GM20000 (cell line): Measurements from ENCODE around the gene INPP5A.

Source experiments
- DNase-seq: peaks from one replicate; pipeline ENCODE4 v3.0.0; 2012; ENCODE audit warnings: low spot score
- TF ChIP-seq, protein P1 (sequence below): IDR thresholded peaks from 2 replicates; pipeline ENCODE4 v1.5.1; 2012; ENCODE audit warnings: mild to moderate bottlenecking, control low read depth; ENCODE audit errors: extremely low read depth, missing control alignments

The INPP5A gene

DNA sequence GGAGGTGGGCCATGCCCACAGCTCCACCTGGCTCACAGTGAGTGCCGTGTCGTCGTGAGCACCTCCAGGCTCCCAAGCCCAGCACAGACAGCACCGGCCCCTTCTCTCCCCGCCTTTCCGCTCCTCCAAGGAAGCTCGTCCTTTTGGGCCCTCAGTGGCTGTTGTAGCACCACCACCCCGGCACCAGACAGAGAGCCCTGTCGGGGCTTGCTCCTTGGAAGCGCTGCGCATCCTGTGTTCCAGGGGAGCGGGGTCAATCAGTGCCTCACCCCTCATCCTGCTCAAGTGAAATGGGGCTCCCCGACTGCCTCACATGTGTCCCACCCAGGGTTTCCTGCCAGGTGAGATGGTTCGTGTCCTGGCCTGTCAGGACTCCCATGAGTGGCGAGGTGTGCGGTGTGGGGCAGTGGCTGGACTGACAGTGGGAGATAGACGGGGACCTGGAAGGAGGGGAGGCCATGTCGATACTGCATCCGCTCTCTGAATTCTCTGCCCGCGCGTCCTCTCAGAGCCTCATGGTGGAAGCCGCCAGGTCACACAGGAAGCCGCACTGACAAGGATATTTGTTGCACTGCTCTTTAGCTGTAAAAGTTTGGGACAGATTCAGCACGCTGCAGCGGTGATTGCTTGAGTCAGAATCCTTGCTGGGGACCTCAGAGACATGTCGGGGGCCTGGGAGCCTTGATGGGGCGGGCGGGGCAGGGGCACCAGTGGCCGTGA lies 107.1 kb downstream of the INPP5A start:
- TF ChIP-seq, protein P1, sequence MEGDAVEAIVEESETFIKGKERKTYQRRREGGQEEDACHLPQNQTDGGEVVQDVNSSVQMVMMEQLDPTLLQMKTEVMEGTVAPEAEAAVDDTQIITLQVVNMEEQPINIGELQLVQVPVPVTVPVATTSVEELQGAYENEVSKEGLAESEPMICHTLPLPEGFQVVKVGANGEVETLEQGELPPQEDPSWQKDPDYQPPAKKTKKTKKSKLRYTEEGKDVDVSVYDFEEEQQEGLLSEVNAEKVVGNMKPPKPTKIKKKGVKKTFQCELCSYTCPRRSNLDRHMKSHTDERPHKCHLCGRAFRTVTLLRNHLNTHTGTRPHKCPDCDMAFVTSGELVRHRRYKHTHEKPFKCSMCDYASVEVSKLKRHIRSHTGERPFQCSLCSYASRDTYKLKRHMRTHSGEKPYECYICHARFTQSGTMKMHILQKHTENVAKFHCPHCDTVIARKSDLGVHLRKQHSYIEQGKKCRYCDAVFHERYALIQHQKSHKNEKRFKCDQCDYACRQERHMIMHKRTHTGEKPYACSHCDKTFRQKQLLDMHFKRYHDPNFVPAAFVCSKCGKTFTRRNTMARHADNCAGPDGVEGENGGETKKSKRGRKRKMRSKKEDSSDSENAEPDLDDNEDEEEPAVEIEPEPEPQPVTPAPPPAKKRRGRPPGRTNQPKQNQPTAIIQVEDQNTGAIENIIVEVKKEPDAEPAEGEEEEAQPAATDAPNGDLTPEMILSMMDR = no peak
- no peak for DNase-seq

DNA sequence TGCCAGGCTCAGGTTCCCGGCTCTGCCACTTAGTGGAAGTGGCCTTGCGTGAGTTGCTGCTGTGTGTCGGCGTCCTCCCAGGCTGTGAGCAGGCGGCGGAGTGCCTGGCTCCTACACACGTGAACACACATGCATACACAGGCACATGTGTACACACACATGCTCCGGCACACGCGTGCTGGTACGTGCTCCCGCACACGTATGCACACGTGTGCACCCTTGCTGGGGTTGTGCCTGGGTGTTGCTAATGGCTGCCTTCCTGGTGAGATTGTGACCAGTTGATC lies 107.6 kb downstream of the INPP5A start:
- no peak for DNase-seq
- TF ChIP-seq, protein P1 = no peak

DNA sequence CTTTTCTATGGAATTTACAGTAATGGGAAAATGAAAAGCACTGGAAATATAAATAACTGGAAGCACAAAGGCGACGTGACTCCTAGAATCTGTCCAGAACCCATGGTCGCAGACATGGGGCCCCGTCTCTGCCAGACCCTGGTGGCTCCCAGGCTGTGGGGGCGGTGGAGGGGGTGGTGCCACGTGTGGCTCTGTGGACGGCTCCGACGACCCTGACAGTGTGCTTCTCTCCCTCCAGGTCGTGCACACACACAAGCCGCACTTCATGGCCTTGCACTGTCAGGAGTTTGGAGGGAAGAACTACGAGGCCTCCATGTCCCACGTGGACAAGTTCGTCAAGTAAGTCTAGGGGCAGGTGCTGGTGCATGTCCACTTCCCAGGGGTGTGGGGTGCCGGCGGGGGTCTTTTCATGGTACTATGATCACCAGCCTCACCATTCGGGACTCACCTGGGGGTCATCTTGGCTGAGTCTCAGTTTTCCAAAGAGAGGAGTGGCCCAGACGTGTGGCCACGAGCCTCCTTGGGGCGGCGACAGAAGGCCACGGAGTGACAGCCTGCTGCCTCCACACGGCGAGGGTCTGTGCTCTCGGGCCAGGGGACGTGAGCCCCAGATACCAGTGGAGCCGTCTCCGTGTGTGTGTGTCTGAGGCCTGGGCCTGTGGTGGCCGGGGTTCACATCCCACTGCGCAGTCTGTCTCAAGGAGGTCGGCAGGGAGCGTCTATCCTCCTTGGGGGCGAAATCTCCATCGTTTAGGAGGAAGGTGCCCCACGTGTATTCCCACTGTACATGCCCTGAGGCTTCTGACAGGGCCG lies 108.2 kb downstream of the INPP5A start:
- DNase-seq = no peak

DNA sequence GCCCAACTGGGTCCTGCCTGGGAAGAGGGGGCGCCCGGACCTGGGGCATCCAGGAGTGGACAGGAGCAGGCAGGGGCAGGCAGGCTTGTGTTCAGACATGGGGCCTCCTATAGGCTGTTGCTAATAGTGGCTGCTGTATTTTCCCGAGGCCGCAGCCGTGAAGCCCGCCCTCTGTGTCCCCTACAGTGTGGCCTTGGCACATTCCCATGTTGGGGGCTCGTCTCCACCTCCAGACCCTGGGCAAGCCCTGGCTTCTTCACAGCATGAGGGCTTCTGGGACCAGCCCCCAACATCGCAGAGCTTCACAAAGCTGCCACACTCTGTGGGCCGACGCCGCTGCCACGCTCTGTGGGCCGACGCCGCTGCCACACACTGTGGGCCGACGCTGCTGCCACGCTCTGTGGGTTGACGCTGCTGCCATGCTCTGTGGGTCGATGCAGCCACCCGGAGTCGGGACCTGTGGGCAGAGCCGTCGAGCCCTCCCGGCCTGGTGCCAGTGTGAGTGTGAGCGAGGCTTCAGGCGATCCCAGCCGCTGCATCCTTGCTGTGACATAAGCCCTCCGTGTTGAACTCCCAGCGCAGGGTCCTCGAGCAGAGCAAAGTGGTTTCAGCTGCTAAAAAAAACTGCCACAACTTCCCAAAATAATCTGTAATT lies 109.0 kb downstream of the INPP5A start:
- TF ChIP-seq, protein P1 = no peak
- DNase-seq = no peak

More for the DNA sequence above, 108.2 kb downstream of the INPP5A start:
- TF ChIP-seq, protein P1 = no peak

DNA sequence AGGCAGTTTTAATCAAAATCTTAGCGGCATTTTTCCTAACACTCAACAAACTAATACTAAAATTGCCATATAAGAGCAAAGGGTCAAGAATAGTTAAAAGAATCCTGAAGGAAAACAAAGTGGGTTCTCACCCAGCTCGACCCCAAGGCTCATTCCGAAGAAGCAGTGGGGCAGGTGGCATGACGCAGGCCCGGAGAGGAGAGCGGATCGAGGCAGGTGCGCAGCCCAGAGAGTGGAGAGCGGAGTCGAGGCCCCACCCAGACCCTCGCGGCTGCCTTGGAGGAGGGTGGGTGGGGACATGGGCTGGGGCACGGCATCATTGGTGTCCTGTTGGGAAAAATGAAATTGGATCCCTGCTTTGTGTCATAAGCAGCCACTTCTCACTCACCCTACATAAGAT lies 109.8 kb downstream of the INPP5A start:
- TF ChIP-seq, protein P1 = no peak
- no peak for DNase-seq

DNA sequence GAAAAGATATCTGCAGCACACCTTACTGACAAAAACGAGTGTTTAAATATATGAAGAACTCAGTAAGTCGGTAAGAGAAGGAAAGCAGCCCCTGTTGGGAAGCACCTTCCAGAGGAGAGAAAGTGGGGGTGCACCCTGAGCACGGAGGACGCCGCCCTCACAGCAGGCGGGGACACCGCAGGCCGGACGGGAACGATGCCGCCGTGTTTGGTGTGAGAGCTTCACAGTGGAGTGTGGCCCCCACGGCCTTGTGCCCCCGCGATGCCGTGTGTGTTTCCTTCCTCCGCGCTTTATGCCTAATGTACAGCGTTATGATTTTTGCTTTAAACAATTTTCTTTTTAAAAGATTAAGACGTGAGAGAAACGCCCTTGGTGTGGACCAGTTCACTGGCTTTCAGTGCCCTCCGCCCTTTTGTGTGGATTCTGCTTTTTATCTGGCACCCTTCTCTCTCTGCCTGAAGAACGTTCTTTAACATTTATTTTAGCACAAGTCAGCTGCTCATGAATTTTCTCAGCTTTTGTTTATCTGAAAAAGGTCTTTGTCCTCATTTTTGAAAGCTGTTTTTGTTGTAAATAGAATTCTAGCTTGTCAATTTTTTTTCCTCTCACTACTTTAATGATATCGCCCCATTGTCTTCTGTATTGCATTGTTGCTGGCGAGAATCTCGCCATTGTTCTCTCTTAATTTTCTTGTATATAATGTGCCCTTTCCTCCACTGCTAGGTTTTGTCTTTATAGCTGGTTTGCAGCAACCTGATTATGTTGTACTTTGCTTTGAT lies 110.7 kb downstream of the INPP5A start:
- no peak for DNase-seq
- TF ChIP-seq, protein P1 = no peak
